C4-2B (cell line): Measurements from ENCODE around the gene CCDC88C.

Experiments
- H3K27ac ChIP-seq: fragments of 450-650 bp; 2 replicates; pipeline ENCODE4 v1.5.1; 2017
- CTCF ChIP-seq: fragments of 450-650 bp; conservative IDR thresholded peaks from 2 replicates; pipeline ENCODE4 v1.5.1; 2017; ENCODE audit warnings: mild to moderate bottlenecking
- ZFX ChIP-seq: fragments of 450-650 bp; IDR thresholded peaks from 2 replicates; pipeline ENCODE4 v1.6.1; 2017

Gene CCDC88C

GRCh38 chr14:91326514-91327249, 90.9 kb downstream of the CCDC88C start:
- no peak overlapping the region for H3K27ac ChIP-seq
- TF ChIP-seq CTCF (no peak), ZFX (no peak)

- H3K27ac ChIP-seq = no peak overlapping the region
These were observed 92.7 kb downstream of the CCDC88C start for GRCh38 chr14:91324606-91325575.

GRCh38 chr14:91323671-91324605, 93.7 kb downstream of the CCDC88C start:
- TF ChIP-seq ZFX (no peak), CTCF (peak; percentile 96)
- no peak overlapping the region for H3K27ac ChIP-seq

More at GRCh38 chr14:91324606-91325575, 92.7 kb downstream of the CCDC88C start:
- TF ChIP-seq ZFX (no peak), CTCF (no peak)

- no peak overlapping the region for H3K27ac ChIP-seq
- TF ChIP-seq ZFX (no peak), CTCF (no peak)
These were observed 94.6 kb downstream of the CCDC88C start for GRCh38 chr14:91323031-91323430.

DNA sequence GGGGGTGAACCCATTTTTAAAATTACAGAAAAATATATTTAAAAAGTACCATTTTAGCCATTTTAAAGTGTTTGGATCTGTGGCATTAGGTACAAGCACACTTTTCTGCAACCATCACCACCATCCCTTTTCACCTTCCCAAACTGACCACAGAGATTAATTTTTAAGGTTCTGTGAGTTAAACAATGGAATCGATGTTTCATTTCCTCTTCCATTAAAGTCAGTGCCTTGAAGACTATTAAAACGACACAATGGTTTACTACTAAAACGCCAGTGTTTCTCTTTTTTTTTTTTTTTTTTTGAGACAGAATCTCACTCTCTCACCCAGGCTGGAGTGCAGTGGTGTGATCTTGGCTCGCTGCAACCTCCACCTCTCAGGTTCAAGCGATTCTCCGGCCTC, 95.0 kb downstream of the CCDC88C start:
- no peak overlapping the region for H3K27ac ChIP-seq
- no peak for TF ChIP-seq ZFX
- no peak for TF ChIP-seq CTCF

DNA sequence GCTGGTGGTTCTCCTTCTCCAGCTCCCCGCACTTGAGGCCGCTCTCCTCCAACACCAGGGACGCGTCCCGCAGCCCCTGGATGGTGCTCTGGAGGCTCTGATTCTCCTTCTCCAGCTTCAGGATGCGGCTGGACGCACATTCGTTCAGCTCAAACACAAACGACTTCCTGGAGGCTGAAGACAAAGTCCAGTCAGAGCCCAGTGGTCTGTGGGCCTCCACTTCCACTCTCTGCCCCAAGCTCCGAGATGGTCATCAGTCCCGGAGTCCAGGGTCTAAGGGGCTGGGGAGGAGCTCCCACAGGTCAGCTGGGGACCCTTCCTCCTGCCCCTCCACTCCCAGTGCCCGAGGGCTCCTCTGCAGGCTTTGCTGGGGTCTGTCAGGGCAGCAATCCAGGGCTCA, 96.5 kb downstream of the CCDC88C start:
- no peak for TF ChIP-seq ZFX
- TF ChIP-seq CTCF = no peak
- no peak overlapping the region for H3K27ac ChIP-seq
